ENCODE measurements around the gene RRP7A.
"Not testable (repeated sequence)": the region's sequence is repeated elsewhere in the genome, so short reads cannot be mapped to it uniquely, and the experiment has no call there.

The RRP7A gene

GRCh38 chr22:42511401-42511891, 8.2 kb downstream of the RRP7A start:
- H3K9me2 ChIP-seq (ENCODE audit: low read depth, low read length), result no peaks in the 10 kb centered on the region
- H3K4me1 ChIP-seq (ENCODE audit: insufficient read depth, low read length, severe bottlenecking), result peaks cover 10% of the 10 kb centered on the region
- H3K27ac ChIP-seq (ENCODE audit: low read depth, low read length, poor library complexity, severe bottlenecking), result peak overlapping the region; percentile 59
- H3K79me2 ChIP-seq (ENCODE audit: insufficient read depth, low read length), result no peaks in the 10 kb centered on the region
- H3K9me3 ChIP-seq (ENCODE audit: low read length), result no peaks in the 10 kb centered on the region
- H3K4me3 ChIP-seq (ENCODE audit: low read depth, low read length, poor library complexity, severe bottlenecking), result no peak overlapping the region
- H3K4me2 ChIP-seq (ENCODE audit: low read length), result no peak overlapping the region
- no peak overlapping the region for H3K9ac ChIP-seq (ENCODE audit: low read length)
- no peaks in the 10 kb centered on the region for H3K27me3 ChIP-seq (ENCODE audit: insufficient read depth, low read length)
- H3F3A ChIP-seq (ENCODE audit: insufficient read depth, low read length), result 0 out of 2 replicates have a peak, but pooled peaks cover 3% of the 10 kb centered on the region
- no peaks in the 10 kb centered on the region for H4K20me1 ChIP-seq (ENCODE audit: insufficient read depth, low read length)
- H2AFZ ChIP-seq (ENCODE audit: low read length), result no peak overlapping the region
- H3K36me3 ChIP-seq (ENCODE audit: insufficient read depth, low read length), result peaks cover 35% of the 10 kb centered on the region
- no peak for TF ChIP-seq CTCF (IDR thresholded peaks at IDR 0.05; ENCODE audit: low read length)
- no peak for TF ChIP-seq EZH2 (IDR thresholded peaks at IDR 0.05; ENCODE audit: borderline replicate concordance, low read length)

GRCh38 chr22:42509548-42509947, 10.0 kb downstream of the RRP7A start:
- TF ChIP-seq EZH2 (IDR thresholded peaks at IDR 0.05; ENCODE audit: borderline replicate concordance, low read length) (no peak), CTCF (IDR thresholded peaks at IDR 0.05; ENCODE audit: low read length) (no peak)
- H2AFZ ChIP-seq (ENCODE audit: low read length), result no peak overlapping the region
- H3K9ac ChIP-seq (ENCODE audit: low read length), result no peak overlapping the region
- H3K27ac ChIP-seq (ENCODE audit: low read depth, low read length, poor library complexity, severe bottlenecking), result no peak overlapping the region
- no peaks in the 10 kb centered on the region for H3K79me2 ChIP-seq (ENCODE audit: insufficient read depth, low read length)
- peaks cover 10% of the 10 kb centered on the region for H3K4me1 ChIP-seq (ENCODE audit: insufficient read depth, low read length, severe bottlenecking)
- peak overlapping the region; percentile 29 for H3K4me3 ChIP-seq (ENCODE audit: low read depth, low read length, poor library complexity, severe bottlenecking)
- no peaks in the 10 kb centered on the region for H3K9me2 ChIP-seq (ENCODE audit: low read depth, low read length)
- H3K36me3 ChIP-seq (ENCODE audit: insufficient read depth, low read length), result peaks cover 19% of the 10 kb centered on the region
- H4K20me1 ChIP-seq (ENCODE audit: insufficient read depth, low read length), result no peaks in the 10 kb centered on the region
- H3F3A ChIP-seq (ENCODE audit: insufficient read depth, low read length), result 0 out of 2 replicates have a peak, but pooled peaks cover 3% of the 10 kb centered on the region
- peak overlapping the region; percentile 50; the same call in 1 of the 2 replicates for H3K4me2 ChIP-seq (ENCODE audit: low read length)
- H3K9me3 ChIP-seq (ENCODE audit: low read length), result no peaks in the 10 kb centered on the region
- no peaks in the 10 kb centered on the region for H3K27me3 ChIP-seq (ENCODE audit: insufficient read depth, low read length)

GRCh38 chr22:42508975-42509364, 10.6 kb downstream of the RRP7A start:
- H3K4me3 ChIP-seq (ENCODE audit: low read depth, low read length, poor library complexity, severe bottlenecking); H3F3A ChIP-seq (ENCODE audit: insufficient read depth, low read length); H2AFZ ChIP-seq (ENCODE audit: low read length); H3K27ac ChIP-seq (ENCODE audit: low read depth, low read length, poor library complexity, severe bottlenecking); H3K9ac ChIP-seq (ENCODE audit: low read length); H3K4me2 ChIP-seq (ENCODE audit: low read length); H3K79me2 ChIP-seq (ENCODE audit: insufficient read depth, low read length); H3K9me3 ChIP-seq (ENCODE audit: low read length); H4K20me1 ChIP-seq (ENCODE audit: insufficient read depth, low read length); H3K4me1 ChIP-seq (ENCODE audit: insufficient read depth, low read length, severe bottlenecking); H3K27me3 ChIP-seq (ENCODE audit: insufficient read depth, low read length); H3K9me2 ChIP-seq (ENCODE audit: low read depth, low read length): not testable (repeated sequence)
- H3K36me3 ChIP-seq (ENCODE audit: insufficient read depth, low read length), result peaks cover 14% of the 10 kb centered on the region

- H4K20me1 ChIP-seq (ENCODE audit: insufficient read depth, low read length); H3K27ac ChIP-seq (ENCODE audit: low read depth, low read length, poor library complexity, severe bottlenecking); H3K9ac ChIP-seq (ENCODE audit: low read length); H3F3A ChIP-seq (ENCODE audit: insufficient read depth, low read length); H3K79me2 ChIP-seq (ENCODE audit: insufficient read depth, low read length); H2AFZ ChIP-seq (ENCODE audit: low read length); H3K4me3 ChIP-seq (ENCODE audit: low read depth, low read length, poor library complexity, severe bottlenecking); H3K9me2 ChIP-seq (ENCODE audit: low read depth, low read length); H3K4me1 ChIP-seq (ENCODE audit: insufficient read depth, low read length, severe bottlenecking); H3K27me3 ChIP-seq (ENCODE audit: insufficient read depth, low read length); H3K4me2 ChIP-seq (ENCODE audit: low read length); H3K9me3 ChIP-seq (ENCODE audit: low read length): not testable (repeated sequence)
- peaks cover 14% of the 10 kb centered on the region for H3K36me3 ChIP-seq (ENCODE audit: insufficient read depth, low read length)
Observed at GRCh38 chr22:42508327-42508974, 11.1 kb downstream of the RRP7A start.

Measured in OCI-LY1 (cell line).